SIG-M5 treated with dmso at 0.1 percent for 504 hours (cell line): ENCODE data around the gene MYOC.
"Not testable (repeated sequence)": the region's sequence is repeated elsewhere in the genome, so short reads cannot be mapped to it uniquely, and the experiment has no call there.

ENCODE experiments used
- DNase-seq: peaks from one replicate; lab custom pipeline; 2025; ENCODE audit not compliant: unreplicated experiment; lab: John Stamatoyannopoulos, UW

MYOC gene

DNA sequence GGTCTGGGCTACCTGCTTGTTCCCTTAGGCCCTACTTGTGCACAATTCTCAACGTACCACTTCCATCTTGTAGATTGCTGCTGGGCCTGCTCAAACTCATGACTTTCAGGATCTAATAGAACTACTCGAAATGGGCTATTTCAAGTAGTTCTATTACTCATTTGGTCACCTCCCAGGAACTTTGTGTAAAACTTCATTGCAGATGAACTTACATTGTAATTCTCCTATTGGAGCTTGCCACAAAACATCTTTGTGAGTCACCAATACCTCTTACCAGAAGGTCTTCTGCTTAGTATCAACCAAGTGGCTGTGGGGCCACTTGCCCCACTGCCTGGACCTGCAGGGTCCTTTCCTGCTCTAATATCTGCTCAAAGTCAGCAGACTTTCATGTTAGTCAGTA lies 41.2 kb downstream of the MYOC start:
- DNase-seq = no peak

DNA sequence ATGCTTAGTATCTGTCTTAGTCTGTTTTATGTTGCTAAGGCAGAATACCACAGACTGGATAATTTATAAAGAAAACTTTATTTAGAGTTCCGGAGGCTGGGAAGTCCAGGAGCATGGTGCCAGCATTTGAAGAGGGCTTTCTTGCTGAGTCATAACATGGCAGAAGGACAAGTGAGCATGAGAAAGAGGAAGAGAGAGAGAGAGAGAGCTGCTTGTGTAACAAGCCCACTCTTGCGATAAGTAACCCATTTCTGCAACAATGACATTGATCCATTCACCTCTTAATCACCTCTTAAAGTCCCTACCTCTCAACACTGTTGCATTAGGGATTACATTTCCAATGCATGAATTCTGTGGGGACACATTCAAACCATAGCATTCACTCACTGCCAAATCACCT lies 42.1 kb downstream of the MYOC start:
- DNase-seq = peak; percentile 88

DNA sequence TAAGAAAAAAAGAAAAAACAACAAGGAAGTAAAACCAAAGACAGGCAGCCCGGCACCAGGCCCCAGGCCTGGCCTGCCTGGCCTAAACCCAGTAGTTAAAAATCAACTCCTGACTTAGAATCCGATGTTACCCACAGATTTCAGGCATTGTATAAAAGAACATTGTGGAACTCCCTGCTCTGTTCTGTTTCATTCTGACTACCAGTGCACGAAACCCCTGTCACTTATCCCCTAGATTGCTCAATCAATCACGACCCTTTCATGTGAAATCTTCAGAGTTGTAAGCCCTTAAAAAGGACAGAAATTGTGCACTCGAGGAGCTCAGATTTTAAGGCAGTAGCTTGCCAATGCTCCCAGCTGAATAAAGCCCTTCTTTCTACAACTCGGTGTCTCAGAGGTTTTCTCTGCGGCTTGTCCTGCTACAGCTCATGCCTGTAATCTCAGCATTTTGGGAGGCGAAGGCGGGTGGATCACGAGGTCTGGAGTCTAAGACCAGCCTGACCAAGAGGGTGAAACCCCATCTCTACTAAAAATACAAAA lies 46.0 kb downstream of the MYOC start:
- no peak for DNase-seq

DNA sequence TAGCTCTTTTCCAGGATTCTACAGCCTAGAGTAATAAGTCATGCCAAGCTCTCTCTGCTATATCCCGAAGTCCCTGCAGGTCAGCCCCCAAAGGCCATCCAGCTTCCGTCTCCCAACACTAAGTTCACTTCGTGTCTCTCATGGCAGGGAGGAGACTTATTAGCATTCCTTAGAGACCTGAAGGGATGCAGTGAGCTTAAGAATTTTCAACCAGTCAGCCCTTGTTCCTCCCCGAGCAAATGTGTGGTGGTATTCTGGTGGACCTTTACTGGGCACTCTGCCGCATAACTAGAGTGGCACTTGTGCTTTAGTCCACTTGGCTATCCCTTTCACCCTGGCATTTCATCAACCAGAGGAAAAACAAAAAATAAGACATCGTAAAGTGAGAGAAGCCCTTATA lies 49.4 kb downstream of the MYOC start:
- DNase-seq = not testable (repeated sequence)

DNA sequence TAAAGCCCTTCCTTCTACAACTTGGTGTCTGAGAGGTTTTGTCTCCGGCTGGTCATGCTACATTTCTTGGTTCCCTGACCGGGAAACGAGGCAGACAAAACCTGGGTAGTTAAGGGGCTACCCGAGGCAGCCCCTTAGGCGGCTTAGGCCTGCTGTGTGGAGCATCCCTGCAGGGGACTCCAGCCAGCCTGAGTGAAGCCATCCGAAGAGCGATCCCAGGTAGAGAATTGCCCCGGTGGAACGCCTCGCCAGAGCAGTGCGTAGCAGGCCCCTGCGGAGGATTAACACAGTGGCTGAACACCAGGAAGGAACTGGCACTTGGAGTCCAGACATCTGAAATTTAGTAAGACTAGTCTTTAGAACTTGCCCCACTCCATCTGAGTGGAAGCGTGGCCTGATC lies 51.6 kb downstream of the MYOC start:
- DNase-seq = no peak

DNA sequence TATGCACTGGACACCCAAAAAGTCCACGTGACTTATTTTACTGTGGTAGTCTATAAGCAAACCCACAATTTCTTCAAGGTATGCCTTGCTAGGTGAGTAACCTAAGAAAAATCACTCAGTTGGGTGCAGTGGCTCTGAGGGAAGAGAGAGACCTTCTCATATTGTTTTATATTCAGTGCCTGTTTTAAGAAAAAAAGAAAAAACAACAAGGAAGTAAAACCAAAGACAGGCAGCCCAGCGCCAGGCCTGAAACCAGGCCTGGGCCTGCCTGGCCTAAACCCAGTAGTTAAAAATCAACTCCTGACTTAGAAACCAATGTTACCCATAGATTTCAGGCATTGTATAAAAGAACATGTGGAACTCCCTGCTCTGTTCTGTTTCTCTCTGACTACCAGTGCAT lies 52.2 kb downstream of the MYOC start:
- DNase-seq = not testable (repeated sequence)

DNA sequence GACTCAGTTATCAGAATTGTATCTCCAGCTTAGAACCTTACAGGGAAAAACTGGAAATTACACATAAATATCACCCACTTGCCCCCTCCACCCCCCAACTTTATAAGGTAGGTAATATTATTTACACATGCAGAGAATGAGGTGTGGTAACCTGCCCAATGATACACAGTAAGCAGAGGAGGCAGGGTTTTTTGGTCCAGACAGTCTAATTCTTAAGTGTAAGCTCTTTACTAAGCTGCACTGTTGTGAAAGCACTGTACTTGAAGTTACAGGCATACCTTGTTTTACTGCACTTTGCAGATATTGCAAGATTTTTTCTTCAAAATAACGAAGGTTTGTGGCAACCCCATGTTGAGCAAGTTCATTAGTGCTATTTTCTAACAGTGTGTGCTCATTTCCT lies 55.3 kb downstream of the MYOC start:
- DNase-seq = peak; percentile 39

DNA sequence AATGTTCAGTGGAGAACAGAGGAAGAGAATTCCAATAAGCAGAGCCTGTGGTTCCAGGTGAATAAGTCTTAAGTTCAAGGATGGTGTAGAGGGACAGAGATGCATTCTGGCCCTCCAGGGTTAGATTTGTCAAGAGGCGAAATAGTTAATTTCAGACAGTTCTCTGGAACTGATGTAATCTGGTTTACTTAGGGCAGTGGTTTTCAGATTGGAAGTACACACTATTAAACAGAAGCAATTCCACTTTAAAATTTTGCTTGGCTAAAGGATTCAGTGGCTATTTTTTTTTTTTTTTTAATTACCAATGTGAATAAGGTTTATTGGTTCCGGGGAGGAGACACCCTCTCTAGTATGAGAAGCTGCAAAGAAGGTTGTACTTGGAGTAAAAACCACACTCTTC lies 55.8 kb downstream of the MYOC start:
- DNase-seq = no peak

DNA sequence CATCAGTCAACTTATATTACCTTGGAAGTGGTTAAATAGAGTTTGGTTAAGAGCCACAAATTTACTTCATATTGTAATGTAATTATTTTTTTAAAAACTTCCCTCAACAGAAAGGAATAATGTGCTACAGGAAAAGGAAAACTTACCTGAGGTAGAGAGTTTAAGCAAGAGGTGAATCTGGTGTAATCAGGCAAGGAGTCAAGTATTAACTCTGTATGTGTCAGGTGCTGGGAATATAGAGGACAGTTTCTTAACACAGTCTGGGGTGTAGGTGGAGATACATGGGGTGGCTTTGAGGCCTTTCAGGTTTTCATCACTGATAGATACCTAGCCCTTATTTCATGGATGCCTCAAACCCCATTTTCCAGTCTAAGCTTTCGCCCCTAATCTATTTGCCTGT lies 56.4 kb downstream of the MYOC start:
- DNase-seq = no peak

DNA sequence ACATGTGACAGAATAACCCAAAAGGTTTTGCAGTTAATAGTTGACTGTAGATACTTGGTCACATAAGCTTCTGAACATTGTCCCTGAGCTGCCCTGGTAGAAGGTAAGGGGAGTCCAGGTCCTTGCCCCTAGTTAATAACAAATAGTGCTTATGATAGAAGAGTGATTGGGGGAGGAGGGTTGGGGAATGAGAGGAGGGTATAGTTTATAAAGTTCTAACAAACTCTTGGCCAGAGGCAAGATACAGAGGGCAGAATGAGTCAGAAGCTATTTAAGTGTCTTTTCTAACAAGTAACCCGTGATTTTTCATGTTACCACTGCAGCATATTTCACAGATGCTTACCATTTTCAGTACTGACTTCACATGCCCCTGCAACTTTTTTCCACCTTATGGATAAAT lies 57.2 kb downstream of the MYOC start:
- DNase-seq = no peak

DNA sequence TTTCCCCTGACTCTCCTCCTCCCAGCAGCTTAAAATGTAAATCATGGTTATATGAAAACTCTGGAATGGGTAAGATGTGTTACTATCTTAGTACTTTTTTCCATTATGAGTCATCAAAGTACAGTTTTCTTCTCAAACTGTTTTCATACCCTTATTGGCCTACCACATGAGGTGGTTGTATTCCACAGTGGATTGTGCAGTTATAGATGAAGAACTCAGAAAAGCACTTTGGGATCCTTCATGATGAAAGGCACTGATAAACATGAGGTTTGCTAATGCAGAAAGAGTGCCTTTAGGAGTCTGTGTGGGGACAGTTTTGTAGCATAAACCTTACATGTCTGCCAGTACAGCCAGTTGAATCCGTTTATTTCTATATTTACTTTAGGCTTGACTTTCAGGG lies 62.5 kb downstream of the MYOC start:
- no peak for DNase-seq

DNA sequence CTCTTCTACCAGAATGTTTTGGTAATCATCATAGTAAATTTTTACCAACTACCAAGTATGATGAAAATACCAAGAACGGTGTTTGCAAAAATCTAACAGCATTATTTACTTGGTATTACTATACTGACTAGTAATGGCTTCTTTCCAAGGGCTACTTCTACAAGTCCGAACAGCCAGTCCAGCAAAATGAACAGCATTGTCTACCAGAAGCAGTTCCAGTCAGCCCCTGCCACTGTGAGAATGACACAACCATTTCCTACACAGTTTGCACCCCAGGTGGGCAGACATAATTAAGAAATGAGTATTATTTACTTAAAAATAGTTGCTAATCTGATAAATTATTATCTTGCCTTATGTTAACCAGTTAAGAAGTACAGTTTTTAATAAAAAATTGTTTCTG lies 64.3 kb downstream of the MYOC start:
- no peak for DNase-seq

DNA sequence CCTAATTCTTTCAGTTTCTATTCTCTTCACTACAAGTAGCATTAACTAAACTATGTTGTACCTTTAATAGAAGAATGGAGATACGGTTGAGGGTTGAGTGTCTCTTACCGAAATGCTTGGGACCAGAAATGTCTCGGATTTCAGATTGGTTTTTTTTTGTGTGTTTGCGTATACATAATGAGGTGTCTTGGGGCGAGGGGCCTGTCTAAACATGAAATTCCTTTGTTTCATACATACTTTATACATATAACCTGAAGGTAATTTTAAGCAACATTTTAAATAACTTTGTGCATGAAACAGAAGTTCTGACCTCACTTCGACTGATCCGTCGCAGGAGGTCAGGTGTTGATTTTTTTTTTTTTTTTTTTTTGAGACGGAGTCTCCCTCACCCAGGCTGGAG lies 66.8 kb downstream of the MYOC start:
- DNase-seq = no peak
